ENCODE measurements around the gene NPY4R2.
"Not testable (repeated sequence)": the region's sequence is repeated elsewhere in the genome, so short reads cannot be mapped to it uniquely, and the experiment has no call there.

DNA sequence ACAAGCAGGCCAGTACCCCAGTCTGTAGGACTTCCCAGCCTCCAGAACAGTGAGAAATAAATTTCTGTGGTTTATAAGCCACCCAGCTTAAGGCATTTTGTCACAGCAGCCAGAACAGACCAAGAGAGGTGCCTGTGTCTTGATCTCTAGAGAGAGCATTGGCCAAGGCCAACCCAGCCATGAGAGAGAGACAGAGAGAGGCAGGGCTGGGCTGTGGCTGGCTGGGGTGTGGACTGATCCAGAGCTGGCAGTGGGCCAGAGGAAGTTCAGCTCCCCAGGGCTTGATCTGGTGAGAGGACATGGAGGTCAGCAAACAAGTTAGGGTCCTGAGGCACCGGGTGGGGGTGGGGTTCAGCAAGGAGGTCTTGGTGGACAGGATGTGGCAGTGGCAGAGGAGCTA, 14.4 kb downstream of the NPY4R2 start:
- TF ChIP-seq POLR2AphosphoS5 (IDR thresholded peaks at IDR 0.05; ENCODE audit: insufficient read depth in 1 of 2, low read depth in 1 of 2); POLR2A (IDR thresholded peaks at IDR 0.05): not testable (repeated sequence)
- TF ChIP-seq, protein P1, sequence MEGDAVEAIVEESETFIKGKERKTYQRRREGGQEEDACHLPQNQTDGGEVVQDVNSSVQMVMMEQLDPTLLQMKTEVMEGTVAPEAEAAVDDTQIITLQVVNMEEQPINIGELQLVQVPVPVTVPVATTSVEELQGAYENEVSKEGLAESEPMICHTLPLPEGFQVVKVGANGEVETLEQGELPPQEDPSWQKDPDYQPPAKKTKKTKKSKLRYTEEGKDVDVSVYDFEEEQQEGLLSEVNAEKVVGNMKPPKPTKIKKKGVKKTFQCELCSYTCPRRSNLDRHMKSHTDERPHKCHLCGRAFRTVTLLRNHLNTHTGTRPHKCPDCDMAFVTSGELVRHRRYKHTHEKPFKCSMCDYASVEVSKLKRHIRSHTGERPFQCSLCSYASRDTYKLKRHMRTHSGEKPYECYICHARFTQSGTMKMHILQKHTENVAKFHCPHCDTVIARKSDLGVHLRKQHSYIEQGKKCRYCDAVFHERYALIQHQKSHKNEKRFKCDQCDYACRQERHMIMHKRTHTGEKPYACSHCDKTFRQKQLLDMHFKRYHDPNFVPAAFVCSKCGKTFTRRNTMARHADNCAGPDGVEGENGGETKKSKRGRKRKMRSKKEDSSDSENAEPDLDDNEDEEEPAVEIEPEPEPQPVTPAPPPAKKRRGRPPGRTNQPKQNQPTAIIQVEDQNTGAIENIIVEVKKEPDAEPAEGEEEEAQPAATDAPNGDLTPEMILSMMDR (IDR thresholded peaks at IDR 0.05): not testable (repeated sequence)
